ENCODE results near the gene FYN. TPM values are rescaled to one million over a fixed set of nuclear protein-coding genes. Genes with fewer than 3 reads are reported as not detected.
A peak's percentile ranks its signal among the peaks of the same experiment; 100 is the strongest.

Gene FYN
- total RNA-seq, 2 donors from 2014 or later: 25.7 to 83.1 TPM

DNA sequence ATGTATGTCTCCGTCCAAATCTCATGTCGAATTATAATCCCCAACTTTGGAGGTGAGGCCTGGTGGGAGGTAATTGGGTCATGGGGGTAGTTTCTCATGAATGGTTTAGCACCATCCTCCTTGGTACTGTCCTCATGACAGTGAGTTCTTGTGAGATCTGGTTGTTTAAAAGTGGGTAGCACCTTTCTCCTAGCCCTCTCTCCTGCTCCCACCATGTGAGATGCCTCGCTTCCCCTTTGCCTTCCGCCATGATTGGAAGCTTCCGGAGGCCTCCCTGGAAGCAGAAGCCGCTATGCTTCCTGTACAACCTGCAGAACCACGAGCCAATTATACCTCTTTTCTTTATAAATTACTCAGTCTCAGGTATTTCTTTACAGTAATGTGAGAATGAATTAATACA is 123.1 kb downstream of the FYN start:
- no peak for DNase-seq
- Histone ChIP-seq H3K4me1 (no peaks in the 10 kb centered on the region), H3K27ac (no peak overlapping the region), H3K27me3 (no peaks in the 10 kb centered on the region), H3K9me3 (no peaks in the 10 kb centered on the region), H3K4me3 (no peak overlapping the region), H3K36me3 (replicated peaks in 1 of 2; ENCODE audit: insufficient read depth in 1 of 2, low read depth in 2 of 2) (no peaks in the 10 kb centered on the region)
- intact Hi-C loops (cut with DNase I): no loop called here
- WGBS, 2 donors: 83 to 88% methylated on average over 7 of the region's 7 CpGs
- ATAC-seq: no peak
- TF ChIP-seq, protein P1, sequence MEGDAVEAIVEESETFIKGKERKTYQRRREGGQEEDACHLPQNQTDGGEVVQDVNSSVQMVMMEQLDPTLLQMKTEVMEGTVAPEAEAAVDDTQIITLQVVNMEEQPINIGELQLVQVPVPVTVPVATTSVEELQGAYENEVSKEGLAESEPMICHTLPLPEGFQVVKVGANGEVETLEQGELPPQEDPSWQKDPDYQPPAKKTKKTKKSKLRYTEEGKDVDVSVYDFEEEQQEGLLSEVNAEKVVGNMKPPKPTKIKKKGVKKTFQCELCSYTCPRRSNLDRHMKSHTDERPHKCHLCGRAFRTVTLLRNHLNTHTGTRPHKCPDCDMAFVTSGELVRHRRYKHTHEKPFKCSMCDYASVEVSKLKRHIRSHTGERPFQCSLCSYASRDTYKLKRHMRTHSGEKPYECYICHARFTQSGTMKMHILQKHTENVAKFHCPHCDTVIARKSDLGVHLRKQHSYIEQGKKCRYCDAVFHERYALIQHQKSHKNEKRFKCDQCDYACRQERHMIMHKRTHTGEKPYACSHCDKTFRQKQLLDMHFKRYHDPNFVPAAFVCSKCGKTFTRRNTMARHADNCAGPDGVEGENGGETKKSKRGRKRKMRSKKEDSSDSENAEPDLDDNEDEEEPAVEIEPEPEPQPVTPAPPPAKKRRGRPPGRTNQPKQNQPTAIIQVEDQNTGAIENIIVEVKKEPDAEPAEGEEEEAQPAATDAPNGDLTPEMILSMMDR (IDR thresholded peaks at IDR 0.05): no peak
- no peak for TF ChIP-seq POLR2A (IDR thresholded peaks at IDR 0.05)

DNA sequence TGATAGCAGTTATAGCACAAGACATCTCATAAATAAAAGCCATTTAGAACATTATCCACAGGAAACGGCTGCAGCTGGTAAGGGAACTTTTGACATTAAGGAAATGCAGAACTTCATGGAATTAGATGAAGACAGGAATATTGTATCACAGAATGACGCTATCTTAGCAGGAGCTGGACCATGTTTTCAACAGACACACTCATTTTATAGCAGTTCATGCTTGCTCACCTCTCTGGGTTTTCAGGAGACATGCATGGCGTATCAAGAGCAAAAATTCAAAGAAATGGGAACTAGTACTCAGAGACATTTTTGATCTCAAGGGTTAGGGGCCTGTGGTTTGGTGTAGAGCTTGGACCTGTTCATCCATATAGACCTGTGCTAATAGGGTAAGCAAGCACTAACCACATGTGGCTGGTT is 125.0 kb downstream of the FYN start:
- Histone ChIP-seq H3K27me3 (no peaks in the 10 kb centered on the region), H3K4me3 (no peak overlapping the region), H3K9me3 (no peaks in the 10 kb centered on the region), H3K4me1 (no peaks in the 10 kb centered on the region), H3K27ac (no peak overlapping the region), H3K36me3 (replicated peaks in 1 of 2; ENCODE audit: insufficient read depth in 1 of 2, low read depth in 2 of 2) (no peaks in the 10 kb centered on the region)
- DNase-seq: no peak
- 63 to 80% methylated on average over 3 of the region's 3 CpGs for WGBS, 2 donors
- TF ChIP-seq, protein P1 (IDR thresholded peaks at IDR 0.05): no peak
- TF ChIP-seq POLR2A (IDR thresholded peaks at IDR 0.05): no peak
- ATAC-seq: no peak
- intact Hi-C loops (cut with DNase I): no loop called here

DNA sequence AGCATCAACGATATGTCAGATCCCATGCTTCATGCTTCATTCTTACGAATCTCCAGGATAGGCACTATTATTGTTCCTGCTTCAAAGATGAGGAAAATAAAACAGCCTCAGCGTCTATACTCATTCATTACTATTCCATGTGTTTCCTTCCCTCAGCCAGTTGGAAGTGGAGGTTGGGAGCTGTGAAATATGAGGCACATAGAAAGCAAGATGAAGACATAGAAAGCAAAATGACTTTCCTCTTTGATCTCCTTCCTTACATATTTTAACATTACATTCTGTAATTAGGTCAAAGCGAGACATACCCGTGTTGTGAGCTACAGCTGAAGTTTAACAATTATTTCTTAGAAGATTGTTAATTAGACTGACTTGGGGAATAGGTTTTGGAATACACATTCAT is 125.4 kb downstream of the FYN start:
- Histone ChIP-seq H3K4me1 (no peaks in the 10 kb centered on the region), H3K36me3 (replicated peaks in 1 of 2; ENCODE audit: insufficient read depth in 1 of 2, low read depth in 2 of 2) (no peaks in the 10 kb centered on the region), H3K27ac (no peak overlapping the region), H3K27me3 (no peaks in the 10 kb centered on the region), H3K9me3 (no peaks in the 10 kb centered on the region), H3K4me3 (no peak overlapping the region)
- TF ChIP-seq POLR2A (IDR thresholded peaks at IDR 0.05): no peak
- TF ChIP-seq, protein P1 (IDR thresholded peaks at IDR 0.05): no peak
- DNase-seq (no peak), ATAC-seq (no peak)
- intact Hi-C loops (cut with DNase I): no loop called here
- 69 to 73% methylated on average over 5 of the region's 5 CpGs for WGBS, 2 donors

DNA sequence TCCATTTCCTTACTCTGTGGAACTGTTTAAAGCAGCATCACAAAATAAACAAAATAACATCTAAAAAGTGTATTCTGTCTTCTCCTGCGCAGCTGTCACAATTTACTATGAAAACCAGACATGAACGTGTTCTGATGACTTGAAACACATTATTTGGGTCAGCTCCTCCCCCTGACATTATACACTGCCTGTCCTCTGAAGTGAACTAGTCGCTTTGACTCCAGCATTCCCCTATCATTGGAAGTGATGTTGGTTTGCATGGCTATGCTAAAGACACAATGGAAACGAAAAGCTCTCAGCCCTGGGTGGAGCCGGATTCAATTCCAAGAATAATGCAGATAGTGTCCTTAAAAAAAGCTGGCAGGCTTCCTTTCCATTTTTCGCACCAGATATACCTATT is 125.9 kb downstream of the FYN start:
- no peak for ATAC-seq
- intact Hi-C loops (cut with DNase I): no loop called here
- no peaks in the 10 kb centered on the region for H3K4me1 ChIP-seq

DNA sequence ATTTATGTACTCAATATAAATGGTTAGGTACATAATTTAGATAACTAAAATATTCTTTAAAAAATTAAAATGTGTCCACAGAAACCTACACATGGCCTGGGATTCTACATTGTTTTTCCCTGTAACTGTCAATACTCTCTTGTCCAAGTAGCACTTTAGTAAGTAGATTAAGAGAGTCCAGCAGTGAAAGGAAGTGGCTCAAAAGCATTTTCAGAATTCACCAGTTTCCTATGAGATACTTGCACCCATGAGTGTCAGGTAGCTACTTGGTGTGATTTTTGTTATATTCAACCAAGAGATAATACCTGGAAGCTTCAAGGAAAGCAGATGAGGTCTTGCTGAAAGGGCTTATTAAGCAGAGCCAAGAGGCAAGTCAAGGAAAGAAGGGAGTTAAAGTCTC is 126.3 kb downstream of the FYN start:
- no peaks in the 10 kb centered on the region for H3K4me1 ChIP-seq
- no peaks in the 10 kb centered on the region for H3K9me3 ChIP-seq
- H3K4me3 ChIP-seq: no peak overlapping the region
- no peaks in the 10 kb centered on the region for H3K27me3 ChIP-seq
- no peaks in the 10 kb centered on the region for H3K36me3 ChIP-seq (replicated peaks in 1 of 2; ENCODE audit: insufficient read depth in 1 of 2, low read depth in 2 of 2)
- H3K27ac ChIP-seq: peak overlapping the region in 1 of 4 donors; percentile 13
- intact Hi-C loops (cut with DNase I): no loop called here
- no peak for ATAC-seq
- DNase-seq: no peak
- TF ChIP-seq, protein P1 (IDR thresholded peaks at IDR 0.05): no peak
- no peak for TF ChIP-seq POLR2A (IDR thresholded peaks at IDR 0.05)

More for the DNA sequence above, 125.9 kb downstream of the FYN start:
- TF ChIP-seq, protein P1 (IDR thresholded peaks at IDR 0.05): no peak
- no peak for TF ChIP-seq POLR2A (IDR thresholded peaks at IDR 0.05)
- Histone ChIP-seq H3K9me3 (no peaks in the 10 kb centered on the region), H3K27ac (peak overlapping the region in 1 of 4 donors; percentile 13), H3K4me3 (no peak overlapping the region), H3K36me3 (replicated peaks in 1 of 2; ENCODE audit: insufficient read depth in 1 of 2, low read depth in 2 of 2) (no peaks in the 10 kb centered on the region), H3K27me3 (no peaks in the 10 kb centered on the region)
- WGBS, 2 donors: 57 to 63% methylated on average over 6 of the region's 6 CpGs
- no peak for DNase-seq
